ENCODE results near the gene SGCA. TPM values are rescaled to one million over a fixed set of nuclear protein-coding genes. Genes with fewer than 3 reads are reported as not detected.

Gene SGCA
- total and polyA plus RNA-seq, 4 donors = 0.31 to 1.3 (median 1.2) TPM; not detected in 1

DNA sequence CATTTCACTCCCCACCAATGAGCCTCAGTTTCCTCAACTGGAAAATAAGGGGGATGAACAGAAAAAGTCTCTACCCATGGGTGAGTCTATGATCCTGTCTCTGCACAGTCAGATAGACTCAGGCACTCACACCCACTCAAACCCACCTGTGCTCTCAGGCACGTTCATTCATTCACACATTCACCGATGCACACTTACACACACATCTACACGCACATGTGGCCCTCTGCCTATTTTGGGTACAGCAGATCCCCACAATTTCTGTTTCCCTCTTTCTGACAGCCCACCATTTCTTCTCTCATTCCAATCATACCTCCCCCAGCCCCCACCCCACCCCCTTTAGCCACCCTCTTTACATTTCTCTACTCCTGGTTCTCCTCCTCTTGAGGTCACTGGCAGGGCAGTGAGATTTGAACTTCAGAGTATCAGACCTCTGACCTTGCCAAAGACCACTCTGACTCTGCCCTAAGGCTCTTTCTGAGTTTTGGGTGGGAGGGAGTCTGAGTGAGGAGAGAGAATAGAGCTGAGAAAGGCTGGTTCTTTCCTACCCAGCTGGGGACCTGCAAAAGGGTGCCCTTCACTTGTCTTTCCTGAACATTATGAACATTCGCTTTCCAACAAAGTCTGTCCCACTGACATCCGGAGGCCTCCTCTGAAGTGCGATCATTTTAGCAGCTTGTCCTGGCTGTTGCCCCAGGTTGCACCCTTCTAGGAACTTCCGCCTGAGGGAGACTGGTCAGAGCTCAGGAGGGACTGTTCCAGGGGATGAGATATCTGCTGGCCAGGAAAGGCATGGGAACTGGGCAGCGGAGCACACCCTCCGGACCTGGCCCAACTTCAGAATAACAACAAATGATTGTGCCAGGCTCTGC lies 45.7 kb downstream of the SGCA start:
- Histone ChIP-seq H3K27ac (ENCODE audit: low read depth in 1 of 2, low read length in 2 of 2) (no peak overlapping the region), H3K36me3 (ENCODE audit: control insufficient read depth in 4 of 4, insufficient read depth in 3 of 4, low read depth in 1 of 4, low read length in 3 of 4) (no peaks in the 10 kb centered on the region), H3K4me3 (ENCODE audit: low read depth in 1 of 3, low read length in 3 of 3) (no peak overlapping the region), H3K4me1 (ENCODE audit: control insufficient read depth in 4 of 4, insufficient read depth in 4 of 4, low read length in 3 of 4) (peaks cover 0 to 6% (median 0%) of the 10 kb centered on the region in 4 donors), H3K27me3 (ENCODE audit: control insufficient read depth in 4 of 4, insufficient read depth in 4 of 4, low read length in 3 of 4) (no peaks in the 10 kb centered on the region), H3K9me3 (ENCODE audit: control insufficient read depth in 4 of 4, low read length in 3 of 4) (no peaks in the 10 kb centered on the region), H3K9ac (ENCODE audit: low read depth in 1 of 2, low read length in 2 of 2) (no peak overlapping the region)
- no peak for DNase-seq (ENCODE audit: low spot score)
- WGBS = 77% methylated on average over 9 of the region's 9 CpGs
- TF ChIP-seq RXRA (IDR thresholded peaks at IDR 0.05) = no peak
- TF ChIP-seq, protein P1, sequence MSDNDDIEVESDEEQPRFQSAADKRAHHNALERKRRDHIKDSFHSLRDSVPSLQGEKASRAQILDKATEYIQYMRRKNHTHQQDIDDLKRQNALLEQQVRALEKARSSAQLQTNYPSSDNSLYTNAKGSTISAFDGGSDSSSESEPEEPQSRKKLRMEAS (IDR thresholded peaks at IDR 0.05) = no peak
- TF ChIP-seq, protein P2, sequence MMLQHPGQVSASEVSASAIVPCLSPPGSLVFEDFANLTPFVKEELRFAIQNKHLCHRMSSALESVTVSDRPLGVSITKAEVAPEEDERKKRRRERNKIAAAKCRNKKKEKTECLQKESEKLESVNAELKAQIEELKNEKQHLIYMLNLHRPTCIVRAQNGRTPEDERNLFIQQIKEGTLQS (IDR thresholded peaks at IDR 0.05) = no peak
- TF ChIP-seq EGR1 (IDR thresholded peaks at IDR 0.05; ENCODE audit: low read depth in 2 of 2) = no peak
- no peak for TF ChIP-seq HNF4A (conservative IDR thresholded peaks at IDR 0.05)
- no peak for TF ChIP-seq NR2F2 (IDR thresholded peaks at IDR 0.05)
- TF ChIP-seq YY1 (IDR thresholded peaks at IDR 0.05) = no peak
- no peak for TF ChIP-seq FOXA1 (IDR thresholded peaks at IDR 0.05)
- TF ChIP-seq ZBTB33 (IDR thresholded peaks at IDR 0.05) = no peak
- TF ChIP-seq HNF4G (IDR thresholded peaks at IDR 0.05) = no peak
- no peak for TF ChIP-seq FOXA2 (IDR thresholded peaks at IDR 0.05)
- no peak for TF ChIP-seq TAF1 (conservative IDR thresholded peaks at IDR 0.05)
- TF ChIP-seq, protein P3, sequence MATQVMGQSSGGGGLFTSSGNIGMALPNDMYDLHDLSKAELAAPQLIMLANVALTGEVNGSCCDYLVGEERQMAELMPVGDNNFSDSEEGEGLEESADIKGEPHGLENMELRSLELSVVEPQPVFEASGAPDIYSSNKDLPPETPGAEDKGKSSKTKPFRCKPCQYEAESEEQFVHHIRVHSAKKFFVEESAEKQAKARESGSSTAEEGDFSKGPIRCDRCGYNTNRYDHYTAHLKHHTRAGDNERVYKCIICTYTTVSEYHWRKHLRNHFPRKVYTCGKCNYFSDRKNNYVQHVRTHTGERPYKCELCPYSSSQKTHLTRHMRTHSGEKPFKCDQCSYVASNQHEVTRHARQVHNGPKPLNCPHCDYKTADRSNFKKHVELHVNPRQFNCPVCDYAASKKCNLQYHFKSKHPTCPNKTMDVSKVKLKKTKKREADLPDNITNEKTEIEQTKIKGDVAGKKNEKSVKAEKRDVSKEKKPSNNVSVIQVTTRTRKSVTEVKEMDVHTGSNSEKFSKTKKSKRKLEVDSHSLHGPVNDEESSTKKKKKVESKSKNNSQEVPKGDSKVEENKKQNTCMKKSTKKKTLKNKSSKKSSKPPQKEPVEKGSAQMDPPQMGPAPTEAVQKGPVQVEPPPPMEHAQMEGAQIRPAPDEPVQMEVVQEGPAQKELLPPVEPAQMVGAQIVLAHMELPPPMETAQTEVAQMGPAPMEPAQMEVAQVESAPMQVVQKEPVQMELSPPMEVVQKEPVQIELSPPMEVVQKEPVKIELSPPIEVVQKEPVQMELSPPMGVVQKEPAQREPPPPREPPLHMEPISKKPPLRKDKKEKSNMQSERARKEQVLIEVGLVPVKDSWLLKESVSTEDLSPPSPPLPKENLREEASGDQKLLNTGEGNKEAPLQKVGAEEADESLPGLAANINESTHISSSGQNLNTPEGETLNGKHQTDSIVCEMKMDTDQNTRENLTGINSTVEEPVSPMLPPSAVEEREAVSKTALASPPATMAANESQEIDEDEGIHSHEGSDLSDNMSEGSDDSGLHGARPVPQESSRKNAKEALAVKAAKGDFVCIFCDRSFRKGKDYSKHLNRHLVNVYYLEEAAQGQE (IDR thresholded peaks at IDR 0.05) = no peak
- TF ChIP-seq, protein P4, sequence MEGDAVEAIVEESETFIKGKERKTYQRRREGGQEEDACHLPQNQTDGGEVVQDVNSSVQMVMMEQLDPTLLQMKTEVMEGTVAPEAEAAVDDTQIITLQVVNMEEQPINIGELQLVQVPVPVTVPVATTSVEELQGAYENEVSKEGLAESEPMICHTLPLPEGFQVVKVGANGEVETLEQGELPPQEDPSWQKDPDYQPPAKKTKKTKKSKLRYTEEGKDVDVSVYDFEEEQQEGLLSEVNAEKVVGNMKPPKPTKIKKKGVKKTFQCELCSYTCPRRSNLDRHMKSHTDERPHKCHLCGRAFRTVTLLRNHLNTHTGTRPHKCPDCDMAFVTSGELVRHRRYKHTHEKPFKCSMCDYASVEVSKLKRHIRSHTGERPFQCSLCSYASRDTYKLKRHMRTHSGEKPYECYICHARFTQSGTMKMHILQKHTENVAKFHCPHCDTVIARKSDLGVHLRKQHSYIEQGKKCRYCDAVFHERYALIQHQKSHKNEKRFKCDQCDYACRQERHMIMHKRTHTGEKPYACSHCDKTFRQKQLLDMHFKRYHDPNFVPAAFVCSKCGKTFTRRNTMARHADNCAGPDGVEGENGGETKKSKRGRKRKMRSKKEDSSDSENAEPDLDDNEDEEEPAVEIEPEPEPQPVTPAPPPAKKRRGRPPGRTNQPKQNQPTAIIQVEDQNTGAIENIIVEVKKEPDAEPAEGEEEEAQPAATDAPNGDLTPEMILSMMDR (IDR thresholded peaks at IDR 0.05; ENCODE audit: low read depth, low read length, missing input control) = no peak
- no peak for TF ChIP-seq GABPA (IDR thresholded peaks at IDR 0.05 in 1 of 2, conservative IDR thresholded peaks at IDR 0.05 in 1 of 2)
- TF ChIP-seq RAD21 (IDR thresholded peaks at IDR 0.05) = no peak
- TF ChIP-seq SP1 (IDR thresholded peaks at IDR 0.05) = no peak
- TF ChIP-seq JUND (IDR thresholded peaks at IDR 0.05) = no peak

All from liver (tissue), 9 donors.